HL-60 (cell line): ENCODE results near the gene ST7.

Experiments used
- DNase-seq, 2 experiments: peaks; one replicate each; pipeline ENCODE4 v3.0.0-alpha.2; 2010 to 2020; ENCODE audit warnings: low read depth in 1 of 2, low spot score in 1 of 2
- H3K27ac ChIP-seq: fragments of 250-450 bp; sonication (Bioruptor Pico); replicated peaks from 2 replicates; pipeline ENCODE4 v1.5.1; 2020; ENCODE audit warnings: mild to moderate bottlenecking, moderate library complexity
- H3K27me3 ChIP-seq: fragments of 250-450 bp; sonication (Bioruptor Pico); 2 replicates; pipeline ENCODE4 v1.5.1; 2021; ENCODE audit warnings: mild to moderate bottlenecking, moderate library complexity; ENCODE audit not compliant: insufficient read depth, poor library complexity, severe bottlenecking
- H3K4me3 ChIP-seq: replicated peaks from 2 replicates; pipeline ENCODE4 v1.5.1; 2011; ENCODE audit warnings: mild to moderate bottlenecking, control low read depth, low read length; ENCODE audit not compliant: insufficient read depth
- GABPA ChIP-seq: IDR thresholded peaks from 2 replicates; pipeline ENCODE4 v1.6.1; 2012; ENCODE audit warnings: low read depth
- POLR2AphosphoS5 ChIP-seq: IDR thresholded peaks from 2 replicates; pipeline ENCODE4 v1.6.1; 2012; ENCODE audit warnings: low read depth
- SPI1 ChIP-seq: IDR thresholded peaks from 2 replicates; pipeline ENCODE4 v1.6.1; 2012; ENCODE audit warnings: low read depth, mild to moderate bottlenecking, borderline replicate concordance
- TF ChIP-seq, protein P1 (sequence below): IDR thresholded peaks from one replicate; pipeline ENCODE4 v1.5.1; 2011; ENCODE audit warnings: low read length, control low read depth, inconsistent platforms; ENCODE audit not compliant: insufficient read depth
- TF ChIP-seq, protein P2 (sequence below): IDR thresholded peaks from 2 replicates; pipeline ENCODE4 v1.6.1; 2012; ENCODE audit warnings: low read depth; ENCODE audit not compliant: insufficient replicate concordance

ST7 gene

GRCh38 chr7:117110480-117111315, 157.4 kb downstream of the ST7 start:
- Histone ChIP-seq H3K27me3 (no peaks in the 10 kb centered on the region), H3K4me3 (no peak overlapping the region), H3K27ac (no peak overlapping the region)
- no peak for DNase-seq
- TF ChIP-seq, protein P1, sequence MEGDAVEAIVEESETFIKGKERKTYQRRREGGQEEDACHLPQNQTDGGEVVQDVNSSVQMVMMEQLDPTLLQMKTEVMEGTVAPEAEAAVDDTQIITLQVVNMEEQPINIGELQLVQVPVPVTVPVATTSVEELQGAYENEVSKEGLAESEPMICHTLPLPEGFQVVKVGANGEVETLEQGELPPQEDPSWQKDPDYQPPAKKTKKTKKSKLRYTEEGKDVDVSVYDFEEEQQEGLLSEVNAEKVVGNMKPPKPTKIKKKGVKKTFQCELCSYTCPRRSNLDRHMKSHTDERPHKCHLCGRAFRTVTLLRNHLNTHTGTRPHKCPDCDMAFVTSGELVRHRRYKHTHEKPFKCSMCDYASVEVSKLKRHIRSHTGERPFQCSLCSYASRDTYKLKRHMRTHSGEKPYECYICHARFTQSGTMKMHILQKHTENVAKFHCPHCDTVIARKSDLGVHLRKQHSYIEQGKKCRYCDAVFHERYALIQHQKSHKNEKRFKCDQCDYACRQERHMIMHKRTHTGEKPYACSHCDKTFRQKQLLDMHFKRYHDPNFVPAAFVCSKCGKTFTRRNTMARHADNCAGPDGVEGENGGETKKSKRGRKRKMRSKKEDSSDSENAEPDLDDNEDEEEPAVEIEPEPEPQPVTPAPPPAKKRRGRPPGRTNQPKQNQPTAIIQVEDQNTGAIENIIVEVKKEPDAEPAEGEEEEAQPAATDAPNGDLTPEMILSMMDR: no peak
- no peak for TF ChIP-seq GABPA
- TF ChIP-seq SPI1: no peak
- TF ChIP-seq, protein P2, sequence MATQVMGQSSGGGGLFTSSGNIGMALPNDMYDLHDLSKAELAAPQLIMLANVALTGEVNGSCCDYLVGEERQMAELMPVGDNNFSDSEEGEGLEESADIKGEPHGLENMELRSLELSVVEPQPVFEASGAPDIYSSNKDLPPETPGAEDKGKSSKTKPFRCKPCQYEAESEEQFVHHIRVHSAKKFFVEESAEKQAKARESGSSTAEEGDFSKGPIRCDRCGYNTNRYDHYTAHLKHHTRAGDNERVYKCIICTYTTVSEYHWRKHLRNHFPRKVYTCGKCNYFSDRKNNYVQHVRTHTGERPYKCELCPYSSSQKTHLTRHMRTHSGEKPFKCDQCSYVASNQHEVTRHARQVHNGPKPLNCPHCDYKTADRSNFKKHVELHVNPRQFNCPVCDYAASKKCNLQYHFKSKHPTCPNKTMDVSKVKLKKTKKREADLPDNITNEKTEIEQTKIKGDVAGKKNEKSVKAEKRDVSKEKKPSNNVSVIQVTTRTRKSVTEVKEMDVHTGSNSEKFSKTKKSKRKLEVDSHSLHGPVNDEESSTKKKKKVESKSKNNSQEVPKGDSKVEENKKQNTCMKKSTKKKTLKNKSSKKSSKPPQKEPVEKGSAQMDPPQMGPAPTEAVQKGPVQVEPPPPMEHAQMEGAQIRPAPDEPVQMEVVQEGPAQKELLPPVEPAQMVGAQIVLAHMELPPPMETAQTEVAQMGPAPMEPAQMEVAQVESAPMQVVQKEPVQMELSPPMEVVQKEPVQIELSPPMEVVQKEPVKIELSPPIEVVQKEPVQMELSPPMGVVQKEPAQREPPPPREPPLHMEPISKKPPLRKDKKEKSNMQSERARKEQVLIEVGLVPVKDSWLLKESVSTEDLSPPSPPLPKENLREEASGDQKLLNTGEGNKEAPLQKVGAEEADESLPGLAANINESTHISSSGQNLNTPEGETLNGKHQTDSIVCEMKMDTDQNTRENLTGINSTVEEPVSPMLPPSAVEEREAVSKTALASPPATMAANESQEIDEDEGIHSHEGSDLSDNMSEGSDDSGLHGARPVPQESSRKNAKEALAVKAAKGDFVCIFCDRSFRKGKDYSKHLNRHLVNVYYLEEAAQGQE: no peak
- no peak for TF ChIP-seq POLR2AphosphoS5

DNA sequence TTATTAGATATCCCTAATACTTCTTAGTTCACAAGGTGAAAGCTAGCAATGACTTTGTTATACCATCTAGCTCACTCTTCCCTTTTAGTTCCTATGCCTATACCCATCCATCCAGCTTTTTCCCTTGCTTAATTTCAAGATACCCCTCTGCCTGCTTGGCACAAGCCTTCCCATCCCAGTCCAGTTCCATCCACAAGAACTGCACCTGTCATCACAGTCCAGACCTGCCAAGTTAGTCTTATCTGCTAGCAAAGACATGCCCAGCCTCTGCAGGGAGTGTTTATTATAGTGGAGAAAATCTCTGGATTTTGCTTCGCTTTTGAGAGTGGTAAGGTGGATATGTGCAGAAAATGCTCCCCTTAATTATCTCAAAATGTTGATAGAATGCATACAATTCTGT, 158.2 kb downstream of the ST7 start:
- H3K27ac ChIP-seq: no peak overlapping the region
- no peak overlapping the region for H3K4me3 ChIP-seq
- H3K27me3 ChIP-seq: no peaks in the 10 kb centered on the region
- TF ChIP-seq POLR2AphosphoS5 (no peak), SPI1 (no peak), GABPA (no peak)
- TF ChIP-seq, protein P1: no peak
- TF ChIP-seq, protein P2: no peak
- no peak for DNase-seq

DNA sequence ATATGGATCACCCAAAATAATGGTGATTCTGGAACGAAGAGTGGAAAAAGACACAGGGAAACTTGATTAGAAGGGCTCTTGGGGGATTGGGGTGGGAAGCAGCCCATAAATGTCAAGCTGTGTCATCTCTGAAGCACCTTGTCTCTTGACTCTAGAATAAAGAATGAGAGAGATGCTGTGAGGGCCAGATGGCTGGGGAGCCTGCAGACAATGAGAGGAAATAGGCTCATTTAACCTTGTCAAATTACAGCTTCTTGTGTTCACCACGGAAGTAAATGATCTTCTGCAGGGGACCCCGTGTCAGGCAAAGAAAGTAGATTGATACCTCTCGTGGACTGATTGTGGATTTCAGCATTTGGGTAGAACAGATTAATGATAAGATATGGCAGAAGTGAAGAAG, 159.3 kb downstream of the ST7 start:
- no peak overlapping the region for H3K4me3 ChIP-seq
- no peak for DNase-seq
- H3K27me3 ChIP-seq: no peaks in the 10 kb centered on the region
- H3K27ac ChIP-seq: no peak overlapping the region
- TF ChIP-seq SPI1 (no peak), POLR2AphosphoS5 (no peak), GABPA (no peak)
- TF ChIP-seq, protein P1: no peak
- TF ChIP-seq, protein P2: no peak
